Gastrocnemius medialis (tissue), 4 donors: ENCODE results near the gene GFOD1.

Experiments
- POLR2A ChIP-seq, 2 donors: fragments of 450-650 bp; IDR thresholded peaks; one replicate each; pipeline ENCODE4 v1.6.1; 2017; ENCODE audit warnings: antibody characterized with exemption in 2 of 2, mild to moderate bottlenecking in 2 of 2, moderate library complexity in 2 of 2
- TF ChIP-seq, protein P1 (sequence below), 5 experiments: fragments of 450-650 bp in 3 of 5; fragments of 200-600 bp in 2 of 5; sonication (generic) in 2 of 5; IDR thresholded peaks in 4 of 5; conservative IDR thresholded peaks in 1 of 5; 1 replicate in 4 of 5; 2 replicates in 1 of 5; pipeline ENCODE4 v1.5.1; 2016 to 2019; ENCODE audit warnings: antibody characterized with exemption in 5 of 5, mild to moderate bottlenecking in 3 of 5, moderate library complexity in 3 of 5

DNA sequence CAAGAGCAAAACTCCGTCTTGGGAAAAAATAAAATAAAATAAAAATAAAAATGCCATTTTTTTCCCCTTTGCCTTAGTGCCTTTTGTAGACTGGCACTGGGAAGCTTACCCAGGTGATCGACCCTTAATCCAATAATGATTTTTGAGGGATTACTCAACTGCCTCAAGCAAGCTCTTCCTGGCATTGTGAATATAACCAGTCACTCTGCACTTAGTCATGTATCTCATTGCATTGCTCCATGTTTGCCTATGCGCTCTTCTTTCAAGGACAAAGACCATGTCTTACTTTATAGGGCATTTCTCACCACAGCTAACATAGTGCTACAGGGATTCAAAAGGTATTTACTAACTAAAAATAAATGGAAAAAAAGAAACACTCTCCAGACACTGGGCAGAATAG lies 13.0 kb downstream of the GFOD1 start:
- TF ChIP-seq, protein P1, sequence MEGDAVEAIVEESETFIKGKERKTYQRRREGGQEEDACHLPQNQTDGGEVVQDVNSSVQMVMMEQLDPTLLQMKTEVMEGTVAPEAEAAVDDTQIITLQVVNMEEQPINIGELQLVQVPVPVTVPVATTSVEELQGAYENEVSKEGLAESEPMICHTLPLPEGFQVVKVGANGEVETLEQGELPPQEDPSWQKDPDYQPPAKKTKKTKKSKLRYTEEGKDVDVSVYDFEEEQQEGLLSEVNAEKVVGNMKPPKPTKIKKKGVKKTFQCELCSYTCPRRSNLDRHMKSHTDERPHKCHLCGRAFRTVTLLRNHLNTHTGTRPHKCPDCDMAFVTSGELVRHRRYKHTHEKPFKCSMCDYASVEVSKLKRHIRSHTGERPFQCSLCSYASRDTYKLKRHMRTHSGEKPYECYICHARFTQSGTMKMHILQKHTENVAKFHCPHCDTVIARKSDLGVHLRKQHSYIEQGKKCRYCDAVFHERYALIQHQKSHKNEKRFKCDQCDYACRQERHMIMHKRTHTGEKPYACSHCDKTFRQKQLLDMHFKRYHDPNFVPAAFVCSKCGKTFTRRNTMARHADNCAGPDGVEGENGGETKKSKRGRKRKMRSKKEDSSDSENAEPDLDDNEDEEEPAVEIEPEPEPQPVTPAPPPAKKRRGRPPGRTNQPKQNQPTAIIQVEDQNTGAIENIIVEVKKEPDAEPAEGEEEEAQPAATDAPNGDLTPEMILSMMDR (IDR thresholded peaks at IDR 0.05 in 4 of 5, conservative IDR thresholded peaks at IDR 0.05 in 1 of 5), result no peak
- TF ChIP-seq POLR2A (IDR thresholded peaks at IDR 0.05), result no peak
